K562 (cell line): ENCODE measurements around the gene NDUFA7. TPM values are rescaled to one million over a fixed set of nuclear protein-coding genes. Genes with fewer than 3 reads are reported as not detected.

Experiments used
- ATAC-seq: fragments of 200-7000 bp; cut with Tn5 transposase; 3 replicates; pipeline ENCODE4 v1.9.1; 2020; ENCODE audit warnings: moderate library complexity
- BruUV-seq: library from RNA; stranded (reverse); fragments of 400-500 nt; replicated peaks from 2 replicates; lab custom pipeline; 2021; lab: Mats Ljungman, UMichigan
- CTCF ChIA-PET: fragments of 300-600 bp; formaldehyde crosslinking; extraction: SDS; loops from one replicate; lab custom pipeline; 2021; ENCODE audit warnings: low intra/inter-chr PET ratio; lab: Yijun Ruan, JAX
- POLR2A ChIA-PET: fragments of 300-600, 350-650 bp; sonication (Branson Sonifier 250); formaldehyde crosslinking; extraction: SDS; loops from one replicate; lab custom pipeline; 2021; ENCODE audit warnings: antibody characterized with exemption, inconsistent platforms; lab: Yijun Ruan, JAX
- DNase-seq, 4 experiments: peaks; one replicate each; pipeline versions ENCODE4 v3.0.0 to v3.0.0-alpha.2; 2011 to 2018; ENCODE audit warnings: low spot score in 3 of 4, mixed read lengths in 3 of 4; ENCODE audit errors: extremely low read depth in 1 of 4
- FAIRE-seq: peaks from 2 replicates; lab custom pipeline; 2011; peaks lifted over from hg19 to GRCh38; lab: Jason Lieb, UNC
- H2AFZ ChIP-seq: 2 replicates; pipeline ENCODE4 v1.6.0; 2011; ENCODE audit warnings: low read depth, low read length, control low read depth, inconsistent platforms
- H3K27ac ChIP-seq: fragments of 200-600 bp; 3 replicates; pipeline ENCODE4 v1.8.0; 2011; ENCODE audit warnings: low read depth, mild to moderate bottlenecking, control low read depth, inconsistent platforms, low read length, moderate library complexity, mixed read lengths; ENCODE audit errors: extremely low read depth
- H3K27me3 ChIP-seq, 2 experiments: fragments of 300-600 bp in 1 of 2; 2 replicates in 1 of 2; 3 replicates in 1 of 2; pipeline versions ENCODE4 v1.6.0 to v1.8.0; 2011; ENCODE audit warnings: inconsistent platforms in 2 of 2, low read length in 2 of 2, mild to moderate bottlenecking in 1 of 2, mixed read lengths in 1 of 2, moderate library complexity in 1 of 2; ENCODE audit not compliant: control insufficient read depth in 2 of 2, insufficient read depth in 2 of 2
- H3K36me3 ChIP-seq: fragments of 300-600 bp; 3 replicates; pipeline ENCODE4 v1.8.0; 2011; ENCODE audit warnings: mild to moderate bottlenecking, low read length, inconsistent platforms; ENCODE audit not compliant: control insufficient read depth, insufficient read depth
- H3K4me1 ChIP-seq, 2 experiments: fragments of 200-600 bp in 1 of 2; replicated peaks in 1 of 2; 2 replicates in 1 of 2; 3 replicates in 1 of 2; pipeline versions ENCODE4 v1.5.1 to v1.8.0; 2011; ENCODE audit warnings: inconsistent platforms in 2 of 2, low read length in 2 of 2, mild to moderate bottlenecking in 1 of 2, mixed read lengths in 1 of 2, moderate library complexity in 1 of 2; ENCODE audit not compliant: control insufficient read depth in 2 of 2, insufficient read depth in 2 of 2
- H3K4me2 ChIP-seq: 2 replicates; pipeline ENCODE4 v1.6.1; 2011; ENCODE audit warnings: low read length, control low read depth, inconsistent platforms, mixed read lengths; ENCODE audit not compliant: insufficient read depth
- H3K4me3 ChIP-seq: fragments of 200-600 bp; sonication (generic), shearing (Covaris generic); 2 replicates; pipeline ENCODE4 v1.5.1; 2016; ENCODE audit warnings: control low read depth, inconsistent platforms
- H3K79me2 ChIP-seq: fragments of 200-600 bp; 3 replicates; pipeline ENCODE4 v1.8.0; 2011; ENCODE audit warnings: low read length, inconsistent platforms; ENCODE audit not compliant: control insufficient read depth, insufficient read depth
- H3K9ac ChIP-seq, 2 experiments: 2 replicates each; pipeline versions ENCODE4 v1.6.0 to v1.6.1; 2011; ENCODE audit warnings: low read depth in 2 of 2, low read length in 2 of 2, control low read depth in 1 of 2, inconsistent platforms in 1 of 2, mild to moderate bottlenecking in 1 of 2, mixed read lengths in 1 of 2; ENCODE audit not compliant: insufficient read depth in 1 of 2
- H3K9me1 ChIP-seq: one replicate; pipeline ENCODE4 v1.6.0; 2011; ENCODE audit warnings: inconsistent platforms, mild to moderate bottlenecking, low read length, moderate library complexity; ENCODE audit not compliant: control insufficient read depth, insufficient read depth
- H3K9me3 ChIP-seq: replicated peaks from 2 replicates; pipeline ENCODE4 v1.5.1; 2011; ENCODE audit warnings: low read depth, low read length, inconsistent platforms; ENCODE audit not compliant: control insufficient read depth, insufficient read depth
- H4K20me1 ChIP-seq: replicated peaks from 2 replicates; pipeline ENCODE4 v1.6.1; 2011; ENCODE audit warnings: low read length, inconsistent platforms, mixed read lengths; ENCODE audit not compliant: control insufficient read depth, insufficient read depth
- CHD4 ChIP-seq: fragments of 200-600 bp; sonication (generic); IDR thresholded peaks from 3 replicates; pipeline ENCODE4 v1.6.1; 2012; ENCODE audit warnings: low read depth, mild to moderate bottlenecking, mixed read lengths, low read length, inconsistent platforms; ENCODE audit not compliant: insufficient read depth, insufficient replicate concordance, poor library complexity, severe bottlenecking
- CSDE1 ChIP-seq, 2 experiments: fragments of 450-650 bp; IDR thresholded peaks; 2 replicates each; pipeline ENCODE4 v1.6.1; 2016; ENCODE audit warnings: mild to moderate bottlenecking in 1 of 2
- KAT7 ChIP-seq: sonication (generic); formaldehyde crosslinking; IDR thresholded peaks from 2 replicates; pipeline ENCODE4 v1.8.0; 2022; ENCODE audit warnings: missing genetic modification reagents, mild to moderate bottlenecking, borderline replicate concordance
- POLR2A ChIP-seq: fragments of 450-650 bp; conservative IDR thresholded peaks from 2 replicates; pipeline ENCODE4 v1.6.1; 2016
- SLC30A9 ChIP-seq: fragments of 250-450 bp; sonication (Bioruptor Pico); IDR thresholded peaks from 2 replicates; pipeline ENCODE4 v1.8.0; 2022; ENCODE audit warnings: mild to moderate bottlenecking, moderate library complexity
- TAF15 ChIP-seq: fragments of 200-400 bp; formaldehyde crosslinking; IDR thresholded peaks from 2 replicates; pipeline ENCODE4 v1.6.1; 2017; ENCODE audit warnings: mild to moderate bottlenecking, low read depth, low read length, moderate library complexity
- U2AF1 ChIP-seq: fragments of 200-400 bp; formaldehyde crosslinking; optimal IDR thresholded peaks from 2 replicates; pipeline ENCODE3; 2017; ENCODE audit warnings: mild to moderate bottlenecking, low read depth, low read length, moderate library complexity
- ZBTB26 ChIP-seq: fragments of 450-650 bp; formaldehyde crosslinking; IDR thresholded peaks from 2 replicates; pipeline ENCODE4 v1.4.0; 2022; ENCODE audit warnings: missing genetic modification characterization
- ZC3H11A ChIP-seq: IDR thresholded peaks from 2 replicates; pipeline ENCODE4 v1.6.1; 2012; ENCODE audit warnings: low read depth, low read length, improper control_type of control experiment
- ZNF695 ChIP-seq: fragments of 450-650 bp; formaldehyde crosslinking; IDR thresholded peaks from 2 replicates; pipeline ENCODE4 v1.4.0; 2020; ENCODE audit warnings: mild to moderate bottlenecking, moderate library complexity
- ZNF696 ChIP-seq: fragments of 250-450 bp; sonication (Bioruptor Pico); conservative IDR thresholded peaks from 2 replicates; pipeline ENCODE4 v1.4.0; 2020; ENCODE audit warnings: mild to moderate bottlenecking, moderate library complexity
- WGBS: fragments of 100-300 bp; shearing (Covaris generic); methylation state at CpG from one replicate; pipeline ENCODE4 v1.1.6; 2016; ENCODE audit warnings: low coverage, mixed read lengths; ENCODE audit not compliant: insufficient coverage; ENCODE audit errors: missing lambda C conversion rate; 5-methylcytosine and 5-hydroxymethylcytosine counted together
- in situ Hi-C: fragments of 300-500 bp; cut with MboI; formaldehyde crosslinking; loops from 4 replicates; pipeline ENCODE4 v1.15.0; 2018; ENCODE audit warnings: inconsistent platforms, mixed read lengths
- intact Hi-C: fragments of 100-400 bp; cut with micrococcal nuclease; formaldehyde crosslinking; loops from 2 replicates; pipeline ENCODE4 v1.14.2; 2022
- polyA plus RNA-seq, 8 experiments: library from polyadenylated mRNA; depleted of rRNA in 4 of 8; stranded (reverse) in 5 of 8; unstranded in 3 of 8; fragments of >200 nt; fragmentation: Nextera tagmentation in 2 of 8; fragmentation: Illumina TruSeq in 1 of 8; extraction: Ambion mirVana in 2 of 8; extraction: Trizol in 1 of 8; gene quantifications; 2 replicates each; pipeline versions ENCODE4 v1.2.1 to v1.2.3, GENCODE V29; 2011 to 2014; ENCODE audit warnings: inconsistent platforms in 1 of 8, missing spikeins in 1 of 8
- total RNA-seq, 7 experiments: library from RNA; depleted of rRNA in 6 of 7; stranded (reverse); fragments of >200 nt in 6 of 7; fragmentation: Illumina TruSeq in 2 of 7; extraction: Trizol in 2 of 7; gene quantifications; 2 replicates each; pipeline versions ENCODE4 v1.2.1 to v1.2.3, GENCODE V29; 2011 to 2021; ENCODE audit warnings: low replicate concordance in 1 of 7
- TF ChIP-seq, protein P1 (sequence below): sonication (generic); formaldehyde crosslinking; IDR thresholded peaks from 2 replicates; pipeline ENCODE4 v1.8.1; 2023; ENCODE audit warnings: mild to moderate bottlenecking, missing genetic modification reagents, moderate library complexity

NDUFA7 gene
- total and polyA plus RNA-seq, 9 of the 15 experiments (the other 6 are each of a cell fraction or from before 2014, with no cell fraction given) = 70.8 to 348 (median 142) TPM

DNA sequence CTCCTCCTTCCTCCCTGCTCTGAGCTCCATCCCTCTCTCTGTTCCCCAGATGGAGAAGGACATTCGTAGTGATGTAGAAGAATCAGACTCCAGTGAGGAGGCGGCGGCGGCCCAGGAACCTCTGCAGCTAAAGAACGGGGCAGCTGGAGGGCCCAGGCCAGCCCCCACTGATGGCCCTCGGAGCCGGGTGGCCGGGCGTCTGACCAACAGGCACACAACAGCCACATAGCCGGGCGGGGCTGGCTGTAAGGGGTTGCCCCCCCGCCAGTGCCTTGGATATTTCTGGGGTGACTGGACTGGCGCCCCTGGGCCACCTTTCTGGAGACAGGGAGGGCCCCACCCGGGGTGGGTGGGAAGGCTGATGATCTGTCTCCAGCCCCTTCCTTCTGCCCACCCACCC is 59.3 kb downstream of the NDUFA7 start:
- Histone ChIP-seq H3K9me3 (no peaks in the 10 kb centered on the region), H3K9me1 (peaks cover 4% of the 10 kb centered on the region), H3K4me2 (no peak overlapping the region), H3K4me1 (peaks cover 9 to 35% of the 10 kb centered on the region in 2 experiments; a peak in 4 of 5 replicates), H3K79me2 (no peaks in the 10 kb centered on the region), H4K20me1 (no peaks in the 10 kb centered on the region), H3K9ac (no peak overlapping the region), H3K36me3 (no peaks in the 10 kb centered on the region), H3K27ac (no peak overlapping the region), H3K27me3 (no peaks in the 10 kb centered on the region), H2AFZ (no peak overlapping the region), H3K4me3 (no peak overlapping the region)
- TF ChIP-seq ZNF696 (CRISPR knock-in tag) = no peak
- no peak for TF ChIP-seq ZNF695
- no peak for TF ChIP-seq ZC3H11A
- no peak for TF ChIP-seq ZBTB26
- TF ChIP-seq SLC30A9 = no peak
- no peak for TF ChIP-seq U2AF1
- no peak for TF ChIP-seq KAT7 (CRISPR knock-in tag)
- TF ChIP-seq POLR2A = no peak
- no peak for TF ChIP-seq TAF15
- TF ChIP-seq CSDE1 (IDR thresholded peaks at IDR 0.05) = no peak
- TF ChIP-seq, protein P1, sequence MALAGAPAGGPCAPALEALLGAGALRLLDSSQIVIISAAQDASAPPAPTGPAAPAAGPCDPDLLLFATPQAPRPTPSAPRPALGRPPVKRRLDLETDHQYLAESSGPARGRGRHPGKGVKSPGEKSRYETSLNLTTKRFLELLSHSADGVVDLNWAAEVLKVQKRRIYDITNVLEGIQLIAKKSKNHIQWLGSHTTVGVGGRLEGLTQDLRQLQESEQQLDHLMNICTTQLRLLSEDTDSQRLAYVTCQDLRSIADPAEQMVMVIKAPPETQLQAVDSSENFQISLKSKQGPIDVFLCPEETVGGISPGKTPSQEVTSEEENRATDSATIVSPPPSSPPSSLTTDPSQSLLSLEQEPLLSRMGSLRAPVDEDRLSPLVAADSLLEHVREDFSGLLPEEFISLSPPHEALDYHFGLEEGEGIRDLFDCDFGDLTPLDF (CRISPR knock-in tag) = no peak
- TF ChIP-seq CHD4 = no peak
- ChIA-PET CTCF (interaction anchor here (0.6 kb wide), 1 partner anchor 364 kb away, joined by 5 read pairs; no protein-coding TSS in a partner anchor), POLR2A (interaction anchor here (0.6 kb wide), 1 partner anchor 318 kb away, joined by 3 read pairs; the partner anchor contains the start of gene TIMM44)
- in situ Hi-C loops (no loop called here), intact Hi-C loops (loop anchor here (10.0 kb wide), 1 partner anchor 63 kb away; the partner anchor contains the start of genes NDUFA7 and RPS28)
- ATAC-seq (no peak), DNase-seq (no peak), FAIRE-seq (no peak)
- WGBS = 70% methylated on average over 4 of the region's 14 CpGs
- no TSS peak for BruUV-seq
